ENCODE results near the gene RGS6.

Gene RGS6

GRCh38 chr14:72452774-72453173, 520.5 kb downstream of the RGS6 start:
- no peaks in the 10 kb centered on the region for H4K20me1 ChIP-seq (ENCODE audit: insufficient read depth, low read length)
- no peak overlapping the region for H3K27ac ChIP-seq (ENCODE audit: low read depth, low read length, poor library complexity, severe bottlenecking)
- no peaks in the 10 kb centered on the region for H3K9me3 ChIP-seq (ENCODE audit: low read length)
- H3K4me2 ChIP-seq (ENCODE audit: low read length), result no peak overlapping the region
- H3K4me3 ChIP-seq (ENCODE audit: low read depth, low read length, poor library complexity, severe bottlenecking), result no peak overlapping the region
- TF ChIP-seq CTCF (IDR thresholded peaks at IDR 0.05; ENCODE audit: low read length) (no peak), EZH2 (IDR thresholded peaks at IDR 0.05; ENCODE audit: borderline replicate concordance, low read length) (no peak)
- no peaks in the 10 kb centered on the region for H3K4me1 ChIP-seq (ENCODE audit: insufficient read depth, low read length, severe bottlenecking)
- H3K36me3 ChIP-seq (ENCODE audit: insufficient read depth, low read length), result no peaks in the 10 kb centered on the region
- H3K79me2 ChIP-seq (ENCODE audit: insufficient read depth, low read length), result no peaks in the 10 kb centered on the region
- H3K9ac ChIP-seq (ENCODE audit: low read length), result no peak overlapping the region
- H3F3A ChIP-seq (ENCODE audit: insufficient read depth, low read length), result no peaks in the 10 kb centered on the region
- H3K9me2 ChIP-seq (ENCODE audit: low read depth, low read length), result no peaks in the 10 kb centered on the region
- no peak overlapping the region for H2AFZ ChIP-seq (ENCODE audit: low read length)
- H3K27me3 ChIP-seq (ENCODE audit: insufficient read depth, low read length), result no peaks in the 10 kb centered on the region

- Histone ChIP-seq H3K4me3 (ENCODE audit: low read depth, low read length, poor library complexity, severe bottlenecking) (no peak overlapping the region), H3K36me3 (ENCODE audit: insufficient read depth, low read length) (no peaks in the 10 kb centered on the region), H3K9me3 (ENCODE audit: low read length) (no peaks in the 10 kb centered on the region), H3F3A (ENCODE audit: insufficient read depth, low read length) (no peaks in the 10 kb centered on the region), H3K4me2 (ENCODE audit: low read length) (no peak overlapping the region), H3K9me2 (ENCODE audit: low read depth, low read length) (no peaks in the 10 kb centered on the region), H2AFZ (ENCODE audit: low read length) (no peak overlapping the region), H4K20me1 (ENCODE audit: insufficient read depth, low read length) (no peaks in the 10 kb centered on the region), H3K9ac (ENCODE audit: low read length) (no peak overlapping the region), H3K27me3 (ENCODE audit: insufficient read depth, low read length) (no peaks in the 10 kb centered on the region), H3K4me1 (ENCODE audit: insufficient read depth, low read length, severe bottlenecking) (no peaks in the 10 kb centered on the region), H3K79me2 (ENCODE audit: insufficient read depth, low read length) (no peaks in the 10 kb centered on the region), H3K27ac (ENCODE audit: low read depth, low read length, poor library complexity, severe bottlenecking) (no peak overlapping the region)
- TF ChIP-seq CTCF (IDR thresholded peaks at IDR 0.05; ENCODE audit: low read length) (no peak), EZH2 (IDR thresholded peaks at IDR 0.05; ENCODE audit: borderline replicate concordance, low read length) (no peak)
Measured at GRCh38 chr14:72454388-72455160, 522.3 kb downstream of the RGS6 start.

- Histone ChIP-seq H3K36me3 (ENCODE audit: insufficient read depth, low read length) (no peaks in the 10 kb centered on the region), H3K27me3 (ENCODE audit: insufficient read depth, low read length) (no peaks in the 10 kb centered on the region), H2AFZ (ENCODE audit: low read length) (no peak overlapping the region), H3K79me2 (ENCODE audit: insufficient read depth, low read length) (no peaks in the 10 kb centered on the region), H3K4me2 (ENCODE audit: low read length) (no peak overlapping the region), H3K9me2 (ENCODE audit: low read depth, low read length) (no peaks in the 10 kb centered on the region), H3K9ac (ENCODE audit: low read length) (no peak overlapping the region), H3F3A (ENCODE audit: insufficient read depth, low read length) (no peaks in the 10 kb centered on the region), H3K27ac (ENCODE audit: low read depth, low read length, poor library complexity, severe bottlenecking) (no peak overlapping the region), H3K4me3 (ENCODE audit: low read depth, low read length, poor library complexity, severe bottlenecking) (no peak overlapping the region), H4K20me1 (ENCODE audit: insufficient read depth, low read length) (no peaks in the 10 kb centered on the region), H3K4me1 (ENCODE audit: insufficient read depth, low read length, severe bottlenecking) (no peaks in the 10 kb centered on the region), H3K9me3 (ENCODE audit: low read length) (no peaks in the 10 kb centered on the region)
- TF ChIP-seq CTCF (IDR thresholded peaks at IDR 0.05; ENCODE audit: low read length), result no peak
- TF ChIP-seq EZH2 (IDR thresholded peaks at IDR 0.05; ENCODE audit: borderline replicate concordance, low read length), result no peak
Measured at GRCh38 chr14:72457641-72458040, 525.4 kb downstream of the RGS6 start.

Measured in OCI-LY1 (cell line).